HFFc6 (cell line): ENCODE data around the gene ETNK1. TPM values are rescaled to one million over a fixed set of nuclear protein-coding genes. Genes with fewer than 3 reads are reported as not detected.
"Not testable (repeated sequence)": the region's sequence is repeated elsewhere in the genome, so short reads cannot be mapped to it uniquely, and the experiment has no call there.

Source experiments
- DNase-seq: peaks from one replicate; pipeline ENCODE4 v3.0.0-alpha.2; 2018
- H3K27ac Mint-ChIP-seq: 2 replicates; pipeline ENCODE4 v1.8.0; 2020; ENCODE audit warnings: mild to moderate bottlenecking, mixed read lengths
- H3K27me3 Mint-ChIP-seq: 2 replicates; pipeline ENCODE4 v1.8.0; 2021; ENCODE audit warnings: mild to moderate bottlenecking, moderate library complexity, mixed read lengths; ENCODE audit not compliant: insufficient read depth
- H3K36me3 Mint-ChIP-seq: 2 replicates; pipeline ENCODE4 v1.8.0; 2021; ENCODE audit warnings: low read depth, mixed read lengths
- H3K4me1 Mint-ChIP-seq: 2 replicates; pipeline ENCODE4 v1.8.0; 2020; ENCODE audit warnings: low read depth, mixed read lengths
- H3K4me3 Mint-ChIP-seq: 2 replicates; pipeline ENCODE4 v1.8.0; 2020; ENCODE audit warnings: mild to moderate bottlenecking, moderate library complexity, mixed read lengths
- H3K9me3 Mint-ChIP-seq: 2 replicates; pipeline ENCODE4 v1.8.0; 2020; ENCODE audit warnings: mild to moderate bottlenecking, mixed read lengths
- total RNA-seq, 6 experiments: library from RNA; stranded (reverse); fragmentation: NEBNext Ultra II Directional; extraction: Animal tissue kit (Norgen Biotek cat#: 25700); gene quantifications; 2 replicates in 1 of 6; 3 replicates in 5 of 6; pipeline ENCODE4 v1.2.3, GENCODE V29; 2021
- TF ChIP-seq, protein P1 (sequence below): fragments of 200-600 bp; sonication (generic); IDR thresholded peaks from 2 replicates; pipeline ENCODE4 v1.5.0; 2021; ENCODE audit warnings: antibody characterized with exemption, mild to moderate bottlenecking

Gene ETNK1
- total RNA-seq, 6 experiments from 2014 or later: 23.7 to 33.8 (median 28.5) TPM

DNA sequence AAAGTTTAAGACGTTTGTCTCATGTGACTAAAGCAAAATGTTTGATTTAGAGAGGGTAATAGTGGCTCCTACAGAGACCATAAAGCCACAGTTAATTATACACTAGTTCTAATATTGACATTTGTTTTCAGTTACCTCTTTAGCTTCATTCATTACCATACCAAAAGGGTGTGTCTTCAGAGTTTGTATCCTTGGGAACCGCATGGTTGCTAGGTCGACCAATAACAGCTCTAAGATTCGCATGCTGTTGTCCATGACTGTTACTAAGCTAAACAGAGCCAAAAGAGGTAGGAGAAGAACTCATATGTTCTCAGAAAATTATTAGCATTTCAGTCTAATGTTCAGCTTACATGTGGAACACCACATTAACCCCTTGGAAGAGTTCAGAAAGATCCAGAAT is 36.2 kb upstream of the ETNK1 start:
- no peaks in the 10 kb centered on the region for H3K36me3 Mint-ChIP-seq
- peaks cover 5% of the 10 kb centered on the region; the same call in 1 of the 2 replicates for H3K27me3 Mint-ChIP-seq
- no peak overlapping the region for H3K27ac Mint-ChIP-seq
- H3K4me1 Mint-ChIP-seq: peaks cover 2% of the 10 kb centered on the region; the same call in 1 of the 2 replicates
- no peak for DNase-seq
- TF ChIP-seq, protein P1, sequence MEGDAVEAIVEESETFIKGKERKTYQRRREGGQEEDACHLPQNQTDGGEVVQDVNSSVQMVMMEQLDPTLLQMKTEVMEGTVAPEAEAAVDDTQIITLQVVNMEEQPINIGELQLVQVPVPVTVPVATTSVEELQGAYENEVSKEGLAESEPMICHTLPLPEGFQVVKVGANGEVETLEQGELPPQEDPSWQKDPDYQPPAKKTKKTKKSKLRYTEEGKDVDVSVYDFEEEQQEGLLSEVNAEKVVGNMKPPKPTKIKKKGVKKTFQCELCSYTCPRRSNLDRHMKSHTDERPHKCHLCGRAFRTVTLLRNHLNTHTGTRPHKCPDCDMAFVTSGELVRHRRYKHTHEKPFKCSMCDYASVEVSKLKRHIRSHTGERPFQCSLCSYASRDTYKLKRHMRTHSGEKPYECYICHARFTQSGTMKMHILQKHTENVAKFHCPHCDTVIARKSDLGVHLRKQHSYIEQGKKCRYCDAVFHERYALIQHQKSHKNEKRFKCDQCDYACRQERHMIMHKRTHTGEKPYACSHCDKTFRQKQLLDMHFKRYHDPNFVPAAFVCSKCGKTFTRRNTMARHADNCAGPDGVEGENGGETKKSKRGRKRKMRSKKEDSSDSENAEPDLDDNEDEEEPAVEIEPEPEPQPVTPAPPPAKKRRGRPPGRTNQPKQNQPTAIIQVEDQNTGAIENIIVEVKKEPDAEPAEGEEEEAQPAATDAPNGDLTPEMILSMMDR: no peak
- no peak overlapping the region for H3K4me3 Mint-ChIP-seq
- no peaks in the 10 kb centered on the region for H3K9me3 Mint-ChIP-seq

DNA sequence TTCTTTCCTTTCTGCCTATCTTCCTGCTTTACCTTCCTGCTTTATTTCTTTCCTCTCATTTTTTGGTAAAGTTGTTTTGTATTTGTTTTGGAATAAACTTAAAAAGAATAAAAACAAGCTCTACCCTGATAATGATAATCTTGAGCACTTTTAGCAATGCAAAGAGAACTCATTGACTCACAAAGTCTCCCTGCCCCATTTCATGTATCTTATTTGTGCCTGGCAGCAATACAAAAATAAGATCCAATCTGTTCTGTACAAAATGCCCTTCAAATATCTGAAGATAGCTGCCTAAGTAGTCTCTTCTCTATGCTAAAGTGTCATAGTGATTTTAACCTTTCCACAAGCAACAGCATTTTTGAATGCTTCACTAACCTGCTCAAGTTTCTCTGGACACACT is 31.1 kb upstream of the ETNK1 start:
- no peak for DNase-seq
- Mint-ChIP-seq H3K4me3 (no peak overlapping the region), H3K27me3 (peaks cover 1% of the 10 kb centered on the region; the same call in 1 of the 2 replicates), H3K27ac (no peak overlapping the region), H3K36me3 (no peaks in the 10 kb centered on the region), H3K4me1 (no peaks in the 10 kb centered on the region), H3K9me3 (no peaks in the 10 kb centered on the region)
- TF ChIP-seq, protein P1: no peak

DNA sequence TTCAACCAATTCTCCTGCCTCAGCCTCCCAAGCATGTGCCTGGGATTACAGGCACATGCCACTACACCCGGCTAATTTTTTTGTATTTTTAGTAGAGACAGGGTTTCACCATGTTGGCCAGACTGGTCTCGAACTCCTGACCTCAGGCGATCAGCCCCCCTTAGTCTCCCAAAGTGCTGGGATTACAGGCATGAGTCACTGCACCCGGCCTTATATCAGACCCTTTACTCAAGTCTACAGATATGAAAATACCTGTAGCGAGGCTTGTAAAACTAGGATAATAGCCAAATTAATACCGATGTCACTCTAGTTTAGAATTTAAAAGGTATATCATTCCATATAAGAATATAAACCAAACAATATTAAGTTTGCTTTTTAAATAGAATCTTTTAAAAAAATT is 27.4 kb upstream of the ETNK1 start:
- not testable (repeated sequence) for H3K9me3 Mint-ChIP-seq, H3K27ac Mint-ChIP-seq, H3K27me3 Mint-ChIP-seq, H3K4me1 Mint-ChIP-seq, H3K4me3 Mint-ChIP-seq, DNase-seq, H3K36me3 Mint-ChIP-seq

DNA sequence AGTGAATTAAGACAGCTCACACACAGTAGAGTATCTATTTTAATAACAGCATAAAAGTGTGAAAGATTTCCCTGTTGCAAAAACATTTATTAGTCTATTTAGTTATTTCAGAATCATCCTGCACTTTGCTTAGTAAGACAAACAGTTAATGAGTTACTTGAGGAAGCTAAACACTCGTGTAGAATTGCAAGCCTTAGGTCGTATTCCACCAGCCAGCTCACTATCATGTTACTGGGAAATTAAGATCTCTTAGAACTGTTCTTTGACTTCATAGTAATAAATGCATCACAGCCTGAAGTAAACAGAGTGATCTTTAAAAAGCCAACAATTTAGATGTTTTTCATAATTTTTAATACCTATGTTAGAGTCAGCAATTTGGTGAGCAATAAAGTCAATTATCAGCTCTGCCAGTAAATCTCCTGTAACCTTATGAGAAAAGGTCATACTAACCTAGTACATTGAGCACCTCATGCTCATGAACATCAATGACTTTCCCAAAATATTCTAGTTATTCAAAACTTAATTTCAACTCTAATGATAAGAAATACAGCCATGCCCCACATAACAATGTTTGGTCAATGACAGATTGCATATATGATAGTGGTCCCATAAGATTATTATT is 26.7 kb upstream of the ETNK1 start:
- H3K4me1 Mint-ChIP-seq: no peaks in the 10 kb centered on the region
- TF ChIP-seq, protein P1: no peak
- H3K27me3 Mint-ChIP-seq: no peaks in the 10 kb centered on the region
- DNase-seq: no peak
- H3K27ac Mint-ChIP-seq: no peak overlapping the region
- H3K4me3 Mint-ChIP-seq: no peak overlapping the region
- H3K9me3 Mint-ChIP-seq: no peaks in the 10 kb centered on the region
- H3K36me3 Mint-ChIP-seq: no peaks in the 10 kb centered on the region

DNA sequence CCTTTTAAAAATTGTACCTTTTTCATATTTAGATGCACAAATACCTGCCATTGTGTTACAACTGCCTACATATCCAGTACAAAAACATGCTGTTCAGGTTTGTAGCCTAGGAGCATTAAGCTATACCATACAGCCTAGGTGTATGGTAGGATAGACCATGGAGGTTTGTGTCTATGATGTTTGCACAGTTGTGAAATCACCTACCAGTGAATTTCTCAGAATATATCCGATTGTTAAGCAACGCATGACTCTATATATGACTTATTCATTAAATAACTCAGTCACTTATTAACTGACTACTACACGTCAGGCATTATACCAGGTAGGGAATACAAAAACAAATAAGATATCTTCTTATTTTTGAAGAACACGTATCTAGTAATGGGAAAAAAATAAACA is 26.2 kb upstream of the ETNK1 start:
- TF ChIP-seq, protein P1: no peak
- H3K27ac Mint-ChIP-seq: no peak overlapping the region
- no peak for DNase-seq
- no peaks in the 10 kb centered on the region for H3K9me3 Mint-ChIP-seq
- no peaks in the 10 kb centered on the region for H3K4me1 Mint-ChIP-seq
- no peaks in the 10 kb centered on the region for H3K36me3 Mint-ChIP-seq
- H3K4me3 Mint-ChIP-seq: no peak overlapping the region
- H3K27me3 Mint-ChIP-seq: no peaks in the 10 kb centered on the region

DNA sequence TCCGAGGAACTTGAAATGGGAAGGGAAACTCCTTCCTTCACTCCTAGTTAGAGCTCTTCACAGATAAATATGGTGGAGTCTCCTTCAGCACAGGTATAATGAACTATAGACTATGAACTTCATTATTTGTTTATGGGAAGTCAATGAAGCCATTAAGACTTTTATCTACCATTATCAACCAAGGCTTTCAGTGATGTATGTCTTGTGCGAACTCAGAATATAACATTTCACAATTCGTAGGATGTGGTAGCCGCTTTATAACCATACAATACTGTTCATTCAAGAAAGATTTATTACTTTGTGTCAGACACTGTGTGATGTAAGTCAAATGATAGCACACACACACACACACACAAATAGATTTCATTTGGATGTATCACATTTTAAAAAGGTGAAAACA is 24.8 kb upstream of the ETNK1 start:
- no peaks in the 10 kb centered on the region for H3K27me3 Mint-ChIP-seq
- H3K36me3 Mint-ChIP-seq: no peaks in the 10 kb centered on the region
- H3K4me1 Mint-ChIP-seq: no peaks in the 10 kb centered on the region
- no peaks in the 10 kb centered on the region for H3K9me3 Mint-ChIP-seq
- no peak for DNase-seq
- no peak overlapping the region for H3K4me3 Mint-ChIP-seq
- TF ChIP-seq, protein P1: no peak
- no peak overlapping the region for H3K27ac Mint-ChIP-seq
